ENCODE data around the gene GLT8D2.
"Not testable (repeated sequence)": the region's sequence is repeated elsewhere in the genome, so short reads cannot be mapped to it uniquely, and the experiment has no call there.

The GLT8D2 gene

DNA sequence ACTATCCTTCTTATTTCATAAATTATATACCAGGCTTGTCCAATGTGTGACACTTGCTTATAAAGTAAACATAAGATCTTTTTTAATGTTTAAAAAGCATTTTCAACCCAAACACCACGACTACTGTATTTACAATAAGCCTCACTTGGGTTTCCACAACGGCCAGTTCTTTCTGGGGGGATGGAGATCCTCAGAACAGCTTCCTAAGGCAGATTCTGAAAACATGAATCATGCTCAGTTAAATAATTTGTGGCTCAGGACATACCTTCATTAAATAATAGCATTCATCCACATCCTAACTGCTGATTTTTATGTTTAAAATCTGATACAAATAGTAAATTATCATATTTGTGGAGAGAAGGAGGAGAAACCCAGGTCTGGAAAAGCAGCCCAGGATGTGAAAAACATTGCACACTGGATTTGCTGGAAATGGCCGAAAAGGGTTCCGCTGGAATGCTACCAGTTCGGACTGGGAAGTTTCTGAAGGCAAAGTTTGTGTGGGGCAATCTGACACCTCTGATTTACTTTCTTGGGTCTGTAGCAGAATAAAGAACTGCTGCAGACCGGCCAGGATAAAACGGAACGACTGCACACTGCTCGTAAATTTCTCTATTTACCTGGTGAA is 597 bp downstream of the GLT8D2 start:
- DNase-seq, result no peak

DNA sequence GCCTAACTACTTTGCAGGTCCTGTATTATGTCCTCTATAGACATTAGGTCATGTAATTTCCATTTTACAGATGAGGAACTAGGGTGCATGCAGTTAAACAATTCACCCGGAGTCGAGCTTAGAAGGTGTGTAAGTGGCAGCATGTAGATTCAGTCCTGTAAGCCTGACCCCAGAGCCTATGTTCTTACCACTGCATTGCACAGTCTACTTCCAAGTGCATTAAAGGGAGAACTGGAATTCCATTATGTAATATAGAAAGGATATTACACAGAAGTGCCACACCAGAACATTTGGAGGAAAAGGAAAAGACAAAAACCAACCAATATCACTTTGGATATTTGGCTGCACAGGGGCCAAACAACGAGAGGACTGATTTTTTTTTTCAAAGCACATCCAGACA is 1.2 kb downstream of the GLT8D2 start:
- DNase-seq, result no peak

DNA sequence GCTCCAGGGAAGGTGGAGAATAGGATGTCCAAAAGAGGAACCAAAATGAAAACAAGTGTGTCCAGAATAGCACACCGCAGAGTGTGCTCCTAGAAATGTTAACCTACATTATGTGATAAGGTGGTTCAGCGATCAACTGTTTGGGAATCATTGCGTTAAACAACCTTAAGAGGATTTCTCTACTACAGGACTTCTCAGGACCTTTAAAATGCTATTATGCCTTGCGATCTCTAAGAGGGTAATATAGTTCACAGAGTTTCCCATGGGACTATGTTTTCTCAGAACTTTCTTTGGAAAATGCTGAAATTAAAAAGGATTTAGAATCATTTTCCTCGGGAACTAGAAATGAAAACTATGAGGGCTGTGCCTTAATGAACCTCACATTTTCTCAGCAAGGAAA is 1.8 kb downstream of the GLT8D2 start:
- DNase-seq, result no peak

DNA sequence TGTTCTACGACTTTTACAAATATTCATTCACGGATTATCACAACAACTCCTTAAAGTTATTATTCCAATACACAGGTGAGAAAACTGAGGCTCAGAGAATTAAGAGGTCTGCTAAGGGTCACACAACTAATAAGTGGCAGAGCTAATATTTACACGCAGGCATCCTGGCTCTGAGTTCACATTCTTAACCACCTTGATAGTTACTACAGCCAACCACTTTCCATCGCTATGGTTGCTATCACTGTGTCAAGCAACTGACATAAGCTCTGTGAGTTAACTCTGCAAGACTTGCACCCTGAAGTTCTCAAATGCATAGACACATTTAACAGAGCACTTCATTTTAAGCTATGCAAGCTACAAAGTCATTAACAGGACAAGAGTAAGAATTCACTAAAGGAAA is 3.7 kb downstream of the GLT8D2 start:
- no peak for DNase-seq

DNA sequence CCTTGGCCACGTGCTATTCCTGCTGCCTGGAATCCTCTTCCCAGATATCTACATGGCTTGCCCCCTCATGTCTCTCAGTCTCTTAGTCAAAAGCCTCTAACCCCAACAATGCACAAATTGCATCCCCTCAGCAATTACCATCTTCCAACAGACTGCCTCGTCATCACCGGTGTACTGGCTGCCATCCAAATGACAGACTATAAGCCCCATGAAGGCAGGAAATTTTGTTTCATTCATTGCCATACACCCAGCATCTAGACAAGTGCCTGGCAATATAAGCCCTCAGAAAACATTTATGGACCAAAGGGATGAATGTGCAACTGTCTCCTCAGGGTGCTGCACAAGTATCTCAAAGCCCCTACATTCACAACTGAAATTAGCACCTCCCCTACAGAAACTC is 5.8 kb downstream of the GLT8D2 start:
- DNase-seq, result no peak

DNA sequence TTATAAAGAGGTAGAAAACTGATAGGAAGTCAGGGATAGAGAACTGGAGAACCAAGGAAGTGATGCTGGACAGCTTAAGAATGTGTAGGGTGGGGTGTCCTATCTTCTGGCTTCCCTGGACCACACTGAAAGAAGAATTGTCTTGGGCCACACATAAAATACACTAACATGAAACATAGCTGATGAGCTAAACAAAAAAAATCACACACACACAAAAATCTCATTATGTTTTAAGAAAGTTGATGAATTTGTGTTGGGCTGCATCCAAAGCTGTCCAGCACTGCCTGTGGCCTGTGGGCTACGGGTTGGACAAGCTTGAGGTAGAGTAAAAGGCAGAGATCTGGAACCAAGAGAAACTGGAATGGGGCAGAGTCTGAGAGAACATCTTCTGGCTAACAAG is 7.4 kb downstream of the GLT8D2 start:
- DNase-seq, result no peak

DNA sequence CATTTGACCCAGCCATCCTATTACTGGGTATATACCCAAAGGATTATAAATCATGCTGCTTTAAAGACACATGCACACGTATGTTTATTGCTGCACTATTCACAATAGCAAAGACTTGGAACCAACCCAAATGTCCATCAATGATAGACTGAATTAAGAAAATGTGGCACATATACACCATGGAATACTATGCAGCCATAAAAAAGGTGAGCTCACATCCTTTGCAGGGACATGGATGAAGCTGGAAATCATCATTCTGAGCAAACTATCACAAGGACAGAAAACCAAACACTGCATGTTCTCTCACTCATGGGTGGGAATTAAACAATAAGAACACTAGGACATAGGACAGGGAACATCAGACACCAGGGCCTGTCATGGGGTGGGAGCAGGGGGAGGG is 10.2 kb downstream of the GLT8D2 start:
- not testable (repeated sequence) for DNase-seq

DNA sequence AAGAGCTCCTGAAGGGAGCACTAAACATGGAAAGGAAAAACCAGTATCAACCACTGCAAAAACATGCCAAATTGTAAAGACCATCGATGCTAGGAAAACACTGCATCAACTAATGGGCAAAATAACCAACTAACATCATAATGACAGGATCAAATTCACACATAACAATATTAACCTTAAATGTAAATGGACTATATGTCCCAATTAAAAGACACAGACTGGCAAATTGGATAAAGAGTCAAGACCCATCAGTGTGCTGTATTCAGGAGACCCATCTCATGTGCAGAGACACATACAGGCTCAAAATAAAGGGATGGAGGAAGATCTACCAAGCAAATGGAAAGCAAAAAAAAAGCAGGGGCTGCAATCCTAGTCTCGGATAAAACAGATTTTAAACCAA is 13.8 kb downstream of the GLT8D2 start:
- not testable (repeated sequence) for DNase-seq

DNA sequence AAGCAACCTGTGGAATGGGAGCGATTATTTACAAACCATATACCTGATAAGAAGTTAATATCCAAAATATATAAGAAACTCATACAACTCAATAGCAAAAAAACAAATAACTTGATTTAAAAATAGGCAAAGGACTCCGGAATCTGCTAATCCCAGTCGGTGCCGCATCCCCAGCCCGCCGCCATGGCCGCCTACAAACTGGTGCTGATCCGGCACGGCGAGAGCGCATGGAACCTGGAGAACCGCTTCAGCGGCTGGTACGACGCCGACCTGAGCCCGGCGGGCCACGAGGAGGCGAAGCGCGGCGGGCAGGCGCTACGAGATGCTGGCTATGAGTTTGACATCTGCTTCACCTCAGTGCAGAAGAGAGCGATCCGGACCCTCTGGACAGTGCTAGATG is 19.4 kb downstream of the GLT8D2 start:
- not testable (repeated sequence) for DNase-seq

DNA sequence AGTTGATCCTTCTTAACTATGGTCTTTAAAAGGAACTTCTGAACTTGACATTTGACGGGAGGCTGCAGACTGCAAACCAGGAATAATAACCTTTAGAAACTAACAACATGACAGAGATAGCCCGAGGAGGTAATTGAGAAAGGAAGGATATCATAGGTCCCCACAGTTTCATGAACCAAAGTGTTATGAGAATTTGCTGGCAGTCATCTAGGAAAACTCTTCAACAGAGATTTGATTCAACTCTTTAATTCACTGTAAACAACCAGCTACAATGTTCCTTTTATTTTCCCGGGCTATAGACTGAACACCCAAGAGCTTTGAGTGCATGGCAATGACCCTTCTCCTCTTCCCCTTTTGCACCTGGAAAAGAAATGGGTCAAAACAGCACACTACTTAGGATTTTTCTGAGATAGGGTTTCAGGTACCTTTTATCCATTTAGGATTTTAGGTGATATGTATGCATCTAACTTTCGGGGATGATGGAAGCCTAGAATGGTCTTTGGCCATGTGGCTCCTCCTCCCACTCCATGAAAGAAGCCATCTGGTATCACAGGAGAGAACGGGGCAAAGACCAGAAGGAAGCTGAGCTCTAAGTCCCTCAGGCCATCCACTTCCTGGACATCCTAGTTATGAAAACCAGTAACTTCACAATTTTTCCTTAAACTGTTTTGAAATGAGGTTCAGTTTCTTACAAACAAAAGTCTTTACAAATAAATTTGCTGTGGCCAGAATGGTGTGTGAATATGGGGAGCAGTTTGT is 23.0 kb downstream of the GLT8D2 start:
- no peak for DNase-seq

DNA sequence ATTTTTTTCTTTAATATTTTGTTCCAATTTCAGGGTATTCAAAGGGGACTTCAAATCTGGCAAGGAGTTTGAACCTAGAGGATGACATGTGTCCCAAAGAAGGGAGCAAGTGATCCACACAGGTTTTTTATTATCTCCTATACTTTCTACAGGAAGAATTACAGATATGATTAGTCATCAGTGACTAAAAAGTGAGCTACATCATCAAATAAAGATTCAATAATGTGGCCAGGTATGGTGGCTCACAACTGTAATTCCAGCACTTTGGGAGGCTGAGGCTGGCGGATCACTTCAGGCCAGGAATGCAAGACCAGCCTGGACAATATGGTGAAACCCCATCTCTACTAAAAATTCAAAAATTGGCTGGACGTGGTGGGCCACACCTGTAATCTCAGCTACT is 24.2 kb downstream of the GLT8D2 start:
- no peak for DNase-seq

DNA sequence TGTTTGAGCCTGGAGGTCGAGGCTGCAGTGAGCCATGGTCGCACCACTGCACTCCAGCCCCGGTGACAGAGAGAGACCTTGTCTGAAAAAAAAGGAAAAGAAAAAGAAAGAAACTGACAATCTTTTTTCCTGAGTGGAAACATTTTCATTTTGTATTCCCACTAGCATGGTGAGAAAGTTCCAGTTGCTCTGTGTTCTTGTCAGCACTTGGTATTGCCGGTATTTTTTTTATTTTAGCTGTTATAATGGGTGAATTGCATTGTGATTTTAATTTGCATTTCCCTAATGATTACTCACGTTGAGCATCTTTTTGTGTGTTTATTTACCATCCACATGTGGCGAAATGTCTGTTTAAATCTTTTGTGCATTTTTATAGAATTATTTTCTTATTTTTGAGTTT is 25.6 kb downstream of the GLT8D2 start:
- DNase-seq, result no peak

DNA sequence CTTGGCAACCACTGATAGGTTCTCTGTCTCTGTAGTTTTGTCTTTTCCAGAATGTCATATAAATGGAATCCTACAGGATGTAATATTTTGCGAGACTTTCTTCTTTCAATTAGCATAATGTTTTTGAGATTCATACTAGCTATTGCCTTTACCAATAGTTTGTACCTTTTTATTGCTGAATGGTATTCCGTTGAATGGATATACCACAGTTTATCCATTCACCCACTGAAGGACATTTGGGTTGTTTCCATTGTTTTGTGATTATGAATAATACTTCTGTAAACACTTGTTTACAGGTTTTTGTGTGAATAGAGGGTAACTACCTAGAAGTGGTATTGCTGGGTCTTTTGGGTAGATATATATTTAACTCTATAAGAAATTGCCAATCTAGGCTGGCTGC is 26.3 kb downstream of the GLT8D2 start:
- DNase-seq, result no peak

DNA sequence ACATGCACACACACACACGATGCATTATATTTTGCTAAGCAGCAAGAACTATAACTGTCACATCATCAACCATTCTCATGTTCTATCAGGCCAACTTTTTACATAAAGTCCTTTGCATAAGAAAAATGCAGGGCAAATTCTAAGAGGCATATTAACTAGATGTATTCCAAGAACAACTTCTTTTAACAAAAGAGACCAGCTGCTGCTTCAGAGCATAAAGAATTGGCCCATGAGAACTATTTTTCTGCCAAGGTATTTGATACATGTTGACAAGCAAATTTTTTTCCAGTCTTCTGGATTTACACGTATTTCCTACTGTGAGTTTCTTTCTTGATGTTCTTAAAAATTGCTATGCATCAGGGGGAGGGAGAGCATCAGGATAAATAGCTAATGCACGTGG is 27.2 kb downstream of the GLT8D2 start:
- peak; percentile 42 for DNase-seq

DNA sequence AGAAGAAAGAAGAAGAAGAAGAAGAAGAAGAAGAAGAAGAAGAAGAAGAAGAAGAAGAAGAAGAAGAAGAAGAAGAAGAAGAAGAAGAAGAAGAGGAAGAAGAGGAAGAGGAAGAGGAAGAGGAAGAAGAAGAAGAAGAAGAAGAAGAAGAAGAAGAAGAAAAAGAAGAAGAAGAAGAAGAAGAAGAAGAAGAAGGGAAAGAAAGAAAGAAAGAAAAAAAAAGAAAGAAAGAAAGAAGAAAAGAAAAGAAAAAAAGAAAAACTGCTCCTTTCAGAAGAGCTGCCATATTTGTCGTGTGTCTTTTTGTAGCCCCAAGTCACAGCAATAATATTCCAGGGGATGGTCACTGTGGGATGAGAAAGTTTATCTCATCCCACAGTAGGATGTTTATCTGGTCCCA is 28.1 kb downstream of the GLT8D2 start:
- DNase-seq, result not testable (repeated sequence)

DNA sequence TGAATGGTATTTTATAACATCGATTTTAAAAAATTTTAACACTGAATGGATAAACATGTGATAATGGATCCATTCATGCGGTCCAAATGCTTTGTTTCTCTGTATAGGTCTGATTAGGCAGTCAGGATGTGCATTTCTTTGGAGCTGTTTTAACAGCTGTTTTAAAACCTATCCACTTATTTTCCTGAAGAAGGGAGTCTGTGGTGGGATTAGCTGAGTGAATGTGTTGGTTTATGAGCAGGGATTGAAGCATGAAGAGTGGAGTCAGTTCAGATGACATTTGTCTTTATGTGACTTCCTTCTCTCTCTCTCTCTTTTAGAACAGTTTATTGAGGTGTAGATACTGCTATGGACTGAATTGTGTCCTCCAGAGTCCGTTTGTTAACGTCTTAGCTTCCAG is 37.7 kb downstream of the GLT8D2 start:
- no peak for DNase-seq

DNA sequence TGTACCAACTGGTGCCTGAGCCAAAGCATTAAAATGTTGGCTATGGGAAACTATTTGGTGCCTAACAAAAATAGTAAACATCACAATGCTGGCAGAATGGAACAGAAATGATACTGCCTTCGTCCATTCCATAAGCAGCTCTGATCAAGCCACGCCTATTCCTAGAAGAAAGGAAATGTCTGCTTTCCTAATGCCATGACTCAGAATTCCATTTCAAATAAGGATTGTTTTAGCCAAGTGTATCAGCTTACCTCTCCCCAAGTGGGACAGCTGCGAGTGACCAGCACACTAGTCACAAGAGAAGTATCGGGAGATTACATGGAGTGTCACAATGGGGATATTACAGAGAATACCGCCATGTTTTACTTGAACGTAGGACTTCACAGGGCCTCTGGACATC is 38.7 kb downstream of the GLT8D2 start:
- DNase-seq, result no peak

DNA sequence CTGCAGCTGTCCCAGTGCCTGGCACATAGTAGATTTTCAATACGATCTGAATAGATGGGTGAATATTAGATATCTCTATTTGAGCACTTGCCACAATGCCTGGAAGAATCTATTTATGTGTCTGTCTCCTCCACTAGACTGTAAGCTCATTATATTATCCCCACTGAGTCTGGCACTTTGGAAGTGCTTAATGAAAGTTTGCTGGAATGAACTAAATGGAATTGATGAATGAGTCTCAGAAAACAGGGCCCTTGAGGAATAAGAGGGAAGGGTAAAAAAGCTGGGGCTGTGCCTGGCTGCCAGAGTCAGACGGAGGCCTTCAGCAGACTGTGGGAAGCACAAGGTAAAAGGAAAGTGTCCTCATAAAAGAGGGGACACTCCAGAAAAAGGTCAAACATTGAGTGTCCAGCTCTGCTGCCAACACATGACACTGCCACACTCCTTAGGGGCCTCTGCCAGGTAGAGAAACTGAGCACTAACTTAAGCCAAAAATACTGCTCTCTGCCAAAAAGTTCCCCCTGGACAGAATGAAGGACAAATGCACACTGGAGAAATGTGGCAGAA is 39.3 kb downstream of the GLT8D2 start:
- no peak for DNase-seq

DNA sequence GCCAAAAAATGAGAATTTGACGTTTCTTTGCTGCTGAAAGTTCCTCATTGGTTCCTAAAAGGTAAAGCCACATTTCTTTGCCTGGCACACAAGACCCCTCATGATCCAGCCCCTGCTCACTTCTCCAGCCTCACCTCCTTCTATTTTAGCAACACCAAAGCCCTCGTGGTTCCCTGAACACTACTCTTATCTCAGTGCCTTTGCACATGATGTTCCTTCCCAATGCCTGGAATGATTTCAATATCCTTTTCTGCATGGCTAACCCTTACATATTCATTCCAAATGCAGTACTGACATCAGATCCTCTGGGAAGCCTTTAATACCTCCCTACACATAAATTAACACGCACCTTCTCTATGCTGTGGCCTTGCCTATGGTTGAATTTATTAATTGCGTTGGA is 39.9 kb downstream of the GLT8D2 start:
- DNase-seq, result no peak

DNA sequence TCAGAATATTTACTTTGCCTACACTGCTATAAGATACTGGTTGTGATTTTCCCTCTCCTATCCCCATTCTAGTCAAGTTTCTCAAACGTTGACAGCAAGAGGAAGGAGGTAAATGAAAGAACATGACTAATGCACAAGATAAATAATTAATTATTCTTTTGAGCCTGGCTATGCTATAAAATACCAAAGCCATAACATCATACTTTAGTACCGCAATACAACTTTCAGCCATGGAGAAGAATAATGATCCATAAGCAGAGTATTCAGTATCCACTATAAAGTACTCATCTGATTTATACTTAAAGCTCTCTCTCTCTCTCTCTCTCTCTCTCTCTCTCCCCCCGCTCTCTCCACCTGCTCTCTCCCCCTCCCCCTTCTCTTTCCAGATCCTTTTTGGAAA is 43.1 kb downstream of the GLT8D2 start:
- DNase-seq, result no peak

DNA sequence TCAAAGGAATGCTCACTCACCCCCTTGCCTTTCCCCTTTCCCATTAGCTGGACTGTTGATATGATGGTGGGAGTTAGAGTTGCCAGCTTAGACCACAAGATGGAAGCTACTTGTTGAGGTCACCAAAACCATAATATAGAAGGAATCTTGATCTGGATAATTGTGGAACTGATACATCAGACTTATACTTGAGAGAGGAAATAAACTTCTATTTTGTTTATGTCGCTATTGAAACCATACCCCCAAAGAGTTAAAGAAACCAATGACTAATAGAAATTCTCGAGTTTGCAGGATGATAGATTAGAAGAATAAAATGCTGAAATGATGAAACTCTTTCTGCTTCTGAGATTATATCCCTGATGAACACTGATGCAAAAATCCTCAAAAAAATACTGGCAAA is 46.4 kb downstream of the GLT8D2 start:
- no peak for DNase-seq

DNA sequence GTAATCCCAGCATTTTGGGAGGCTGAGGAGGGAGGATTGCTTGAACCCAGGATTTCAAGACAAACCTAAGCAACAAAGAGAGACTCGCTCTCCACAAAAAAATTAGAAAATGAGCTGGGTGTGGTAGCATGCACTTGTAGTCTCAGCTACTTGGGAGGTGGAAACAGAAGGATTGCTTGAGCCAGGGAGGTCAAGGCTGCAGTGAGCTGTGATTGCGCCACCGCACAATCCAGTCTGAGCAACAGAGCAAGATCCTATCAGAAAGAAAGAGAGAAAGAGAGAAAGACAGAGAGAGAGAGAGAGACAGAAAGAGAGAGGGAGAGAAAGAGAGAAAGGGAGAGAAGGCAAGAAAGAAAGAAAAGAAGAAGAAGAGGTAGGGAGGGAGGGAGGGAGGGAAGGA is 47.3 kb downstream of the GLT8D2 start:
- no peak for DNase-seq

DNA sequence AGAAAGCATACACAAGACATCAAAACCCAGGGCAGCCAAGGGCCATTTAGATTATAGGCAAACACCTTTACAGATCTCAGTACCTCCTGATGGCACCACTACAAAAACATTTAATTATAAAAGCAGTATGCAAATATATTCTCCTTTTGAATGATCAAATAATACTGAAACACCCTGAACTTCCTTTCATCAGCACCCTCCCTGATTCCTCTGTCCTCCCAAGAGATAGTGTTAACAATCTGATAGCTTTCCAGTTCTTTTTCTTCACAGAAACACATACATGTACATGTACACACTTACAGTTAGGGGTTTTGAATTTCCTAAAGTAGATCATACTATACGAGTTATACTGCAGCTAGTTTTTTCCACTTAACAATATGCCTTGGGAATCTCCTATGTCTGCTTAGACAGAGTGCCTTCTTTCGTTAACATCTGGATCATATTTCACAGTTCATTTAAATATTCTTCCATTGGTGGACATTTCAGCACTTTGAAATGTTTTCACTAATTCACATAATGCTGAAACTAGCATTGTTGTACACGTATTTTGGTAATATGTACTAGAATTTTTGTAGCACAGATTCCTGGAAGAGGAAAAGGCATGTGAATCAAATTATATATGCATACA is 49.1 kb downstream of the GLT8D2 start:
- DNase-seq, result no peak

DNA sequence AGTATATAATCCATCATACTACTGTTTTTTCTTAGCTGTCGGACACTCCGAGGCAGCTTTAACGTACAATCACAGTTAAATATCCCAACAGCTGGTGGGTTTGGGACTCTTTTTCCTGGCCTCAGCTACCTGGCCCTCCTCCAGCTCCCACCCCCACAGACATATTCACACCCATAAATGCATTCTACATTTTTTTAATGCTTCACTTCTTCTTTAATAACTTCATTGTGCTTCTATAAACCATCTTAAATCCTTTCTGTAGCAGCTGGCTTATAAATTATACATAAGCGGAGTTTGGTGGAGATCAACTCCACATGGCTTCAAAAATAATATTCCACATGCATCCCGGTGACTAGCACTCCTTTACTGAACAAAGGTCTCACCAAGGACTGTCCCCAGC is 51.0 kb downstream of the GLT8D2 start:
- DNase-seq, result peak; percentile 45

Data from NCI-H446 treated with DMSO at 0.1 percent for 48 hours (cell line).